Adrenal gland (tissue), 12 donors: ENCODE measurements around the gene GTF2IRD1. TPM values are rescaled to one million over a fixed set of nuclear protein-coding genes. Genes with fewer than 3 reads are reported as not detected.
"Not testable (repeated sequence)": the region's sequence is repeated elsewhere in the genome, so short reads cannot be mapped to it uniquely, and the experiment has no call there.

ENCODE experiments used
- DNase-seq, 7 donors: peaks; one replicate each; pipeline ENCODE4 v3.0.0-alpha.2; 2019 to 2020
- H3K27ac ChIP-seq, 5 donors: fragments of 200-600 bp; sonication (generic) in 4 of 5; 1 replicate in 3 of 5; 2 replicates in 2 of 5; pipeline versions ENCODE4 v1.5.1 to v1.8.0; 2016 to 2020; ENCODE audit warnings: mild to moderate bottlenecking in 1 of 5
- H3K27me3 ChIP-seq: fragments of 200-600 bp; 2 replicates; pipeline ENCODE4 v1.8.0; 2021
- H3K36me3 ChIP-seq, 2 donors: fragments of 200-600 bp; replicated peaks in 1 of 2; 1 replicate in 1 of 2; 2 replicates in 1 of 2; pipeline versions ENCODE4 v1.5.1 to v1.8.0; 2018 to 2022
- H3K4me1 ChIP-seq, 2 donors: fragments of 200-600 bp; replicated peaks in 1 of 2; 1 replicate in 1 of 2; 2 replicates in 1 of 2; pipeline versions ENCODE4 v1.5.1 to v1.8.0; 2018 to 2021
- H3K4me3 ChIP-seq, 4 donors: fragments of 200-600 bp; sonication (generic) in 3 of 4; one replicate each; pipeline ENCODE4 v1.5.1; 2016 to 2018
- H3K9me3 ChIP-seq, 3 donors: fragments of 200-600 bp; sonication (generic) in 1 of 3; replicated peaks in 1 of 3; 1 replicate in 2 of 3; 2 replicates in 1 of 3; pipeline versions ENCODE4 v1.5.1 to v1.8.0; 2016 to 2021
- CTCF ChIP-seq, 6 experiments: fragments of 450-650 bp in 4 of 6; fragments of 200-600 bp in 2 of 6; sonication (generic) in 1 of 6; IDR thresholded peaks; 1 replicate in 5 of 6; 2 replicates in 1 of 6; pipeline versions ENCODE4 v1.5.1 to v1.8.0; 2016 to 2021; ENCODE audit warnings: antibody characterized with exemption in 6 of 6, mild to moderate bottlenecking in 2 of 6, moderate library complexity in 1 of 6
- POLR2A ChIP-seq, 2 donors: fragments of 450-650 bp; IDR thresholded peaks; one replicate each; pipeline ENCODE4 v1.6.1; 2017; ENCODE audit warnings: antibody characterized with exemption in 2 of 2, mild to moderate bottlenecking in 2 of 2, moderate library complexity in 1 of 2
- WGBS, 4 donors: extraction: QIAGEN DNeasy Blood & Tissue Kit in 2 of 4; methylation state at CpG; one replicate each; pipeline versions ENCODE4 v1.1.5 to v1.1.7; 2013 to 2017; 5-methylcytosine and 5-hydroxymethylcytosine counted together
- intact Hi-C, 2 donors: fragments of 100-400 bp; cut with DNase I; formaldehyde crosslinking; loops; one replicate each; pipeline versions ENCODE4 v1.14.1 to v1.15.0; 2022 to 2023
- polyA plus RNA-seq, 3 donors: library from polyadenylated mRNA; stranded (reverse); fragments of 200-250 nt in 2 of 3; fragments of 350-450 nt in 1 of 3; fragmentation: Illumina TruSeq in 1 of 3; extraction: RNeasy Lipid Tissue Mini Kit (QIAGEN cat#74804) in 1 of 3; gene quantifications; one replicate each; pipeline ENCODE4 v1.2.3, GENCODE V29; 2013 to 2014
- total RNA-seq, 9 donors: library from RNA; depleted of rRNA in 4 of 9; stranded (reverse); fragments of >200 nt in 4 of 9; fragments of 120-200 nt in 1 of 9; fragmentation: NEBNext Ultra II Directional in 1 of 9; extraction: Animal tissue kit (Norgen Biotek cat#: 25700) in 1 of 9; gene quantifications; one replicate each; pipeline versions ENCODE4 v1.1.0 to v1.2.4, GENCODE V29; 2013 to 2023
- donor health status: healthy with polysubstance abuse.
- donor health status: Bipolar disorder and iron deficiency.
- donor health status: DM: yes; HTN: yes; CAD: no.
- donor health status: DM: no; HTN: no; CAD: no.
- donor health status: DM: no; HTN: no; CAD: no.
- donor health status: DM: yes; HTN: yes; CAD: no.

Gene GTF2IRD1
- total and polyA plus RNA-seq, 12 donors, result 7.4 to 41.3 (median 25.2) TPM

GRCh38 chr7:74410772-74411171, 42.9 kb upstream of the GTF2IRD1 start:
- TF ChIP-seq POLR2A (IDR thresholded peaks at IDR 0.05) (no peak), CTCF (IDR thresholded peaks at IDR 0.05) (no peak)
- intact Hi-C loops, result no loop called here
- WGBS, 4 donors, result 59 to 78% (median 69%) methylated on average over 2 of the region's 2 CpGs

GRCh38 chr7:74411571-74411970, 42.1 kb upstream of the GTF2IRD1 start:
- H3K27me3 ChIP-seq, intact Hi-C loops, H3K36me3 ChIP-seq, DNase-seq, H3K9me3 ChIP-seq, H3K27ac ChIP-seq, H3K4me1 ChIP-seq, H3K4me3 ChIP-seq: not testable (repeated sequence)
- 57 to 77% (median 67%) methylated on average over 5 of the region's 5 CpGs for WGBS, 4 donors

More at GRCh38 chr7:74410772-74411171, 42.9 kb upstream of the GTF2IRD1 start:
- no peak for DNase-seq
- Histone ChIP-seq H3K4me1 (no peaks in the 10 kb centered on the region), H3K4me3 (no peak overlapping the region), H3K36me3 (no peaks in the 10 kb centered on the region), H3K27ac (no peak overlapping the region), H3K9me3 (no peaks in the 10 kb centered on the region), H3K27me3 (no peaks in the 10 kb centered on the region)

GRCh38 chr7:74412056-74412455, 41.6 kb upstream of the GTF2IRD1 start:
- H3K27me3 ChIP-seq, result no peaks in the 10 kb centered on the region
- H3K4me1 ChIP-seq, result no peaks in the 10 kb centered on the region
- no peaks in the 10 kb centered on the region for H3K9me3 ChIP-seq
- H3K4me3 ChIP-seq, result no peak overlapping the region
- H3K36me3 ChIP-seq, result no peaks in the 10 kb centered on the region
- WGBS, 4 donors, result 46 to 57% (median 48%) methylated on average over 4 of the region's 4 CpGs
- TF ChIP-seq POLR2A (IDR thresholded peaks at IDR 0.05) (no peak), CTCF (IDR thresholded peaks at IDR 0.05) (no peak)
- no peak overlapping the region for H3K27ac ChIP-seq
- no peak for DNase-seq
- intact Hi-C loops, result no loop called here

GRCh38 chr7:74412603-74413002, 41.1 kb upstream of the GTF2IRD1 start:
- WGBS, 4 donors, result 85 to 90% (median 88%) methylated on average over 3 of the region's 3 CpGs
- no peaks in the 10 kb centered on the region for H3K9me3 ChIP-seq
- no peaks in the 10 kb centered on the region for H3K27me3 ChIP-seq
- intact Hi-C loops, result no loop called here
- DNase-seq, result no peak
- H3K4me3 ChIP-seq, result no peak overlapping the region
- H3K36me3 ChIP-seq, result no peaks in the 10 kb centered on the region
- peaks cover 1 to 2% of the 10 kb centered on the region in 2 donors for H3K4me1 ChIP-seq
- TF ChIP-seq POLR2A (IDR thresholded peaks at IDR 0.05) (no peak), CTCF (IDR thresholded peaks at IDR 0.05) (no peak)
- H3K27ac ChIP-seq, result no peak overlapping the region

- not testable (repeated sequence) for H3K27me3 ChIP-seq, H3K9me3 ChIP-seq, H3K4me1 ChIP-seq, H3K4me3 ChIP-seq, DNase-seq, H3K27ac ChIP-seq, H3K36me3 ChIP-seq
- WGBS, 4 donors, result 72% methylated on average over 7 of the region's 7 CpGs; no CpG with 5 or more reads in 3 of the 4 donors
- intact Hi-C loops, result loop anchor here in 1 of 2 donors (5.0 kb wide), 1 partner anchor 133 kb away; no protein-coding TSS in a partner anchor
Observed at GRCh38 chr7:74414595-74415333, 38.9 kb upstream of the GTF2IRD1 start.
